HEK293T (cell line): ENCODE measurements around the gene ANKFN1.

ENCODE experiments used
- ARNT ChIP-seq: fragments of 450-650 bp; IDR thresholded peaks from 2 replicates; pipeline ENCODE4 v1.6.1; 2017; ENCODE audit warnings: mild to moderate bottlenecking
- BHLHE40 ChIP-seq: fragments of 450-650 bp; IDR thresholded peaks from 2 replicates; pipeline ENCODE4 v1.6.1; 2016; ENCODE audit warnings: mild to moderate bottlenecking, moderate library complexity, borderline replicate concordance
- CTBP1 ChIP-seq: fragments of 450-650 bp; IDR thresholded peaks from 2 replicates; pipeline ENCODE4 v1.6.1; 2016; ENCODE audit warnings: borderline replicate concordance
- FOXA1 ChIP-seq: fragments of 450-650 bp; IDR thresholded peaks from 2 replicates; pipeline ENCODE4 v1.6.1; 2016; ENCODE audit warnings: mild to moderate bottlenecking
- FOXK2 ChIP-seq: fragments of 450-650 bp; IDR thresholded peaks from 2 replicates; pipeline ENCODE4 v1.6.1; 2016; ENCODE audit warnings: mild to moderate bottlenecking
- HDGF ChIP-seq: fragments of 450-650 bp; IDR thresholded peaks from 2 replicates; pipeline ENCODE4 v1.6.1; 2017; ENCODE audit warnings: antibody characterized with exemption, borderline replicate concordance
- LEF1 ChIP-seq: fragments of 450-650 bp; IDR thresholded peaks from 2 replicates; pipeline ENCODE4 v1.6.1; 2017; ENCODE audit warnings: mild to moderate bottlenecking, borderline replicate concordance
- NFRKB ChIP-seq: fragments of 450-650 bp; IDR thresholded peaks from 2 replicates; pipeline ENCODE4 v1.6.1; 2016; ENCODE audit warnings: mild to moderate bottlenecking, moderate library complexity
- PKNOX1 ChIP-seq: fragments of 450-650 bp; IDR thresholded peaks from 2 replicates; pipeline ENCODE4 v1.6.1; 2016
- SP1 ChIP-seq: fragments of 450-650 bp; IDR thresholded peaks from 2 replicates; pipeline ENCODE4 v1.6.1; 2017
- SUZ12 ChIP-seq: fragments of 450-650 bp; IDR thresholded peaks from 2 replicates; pipeline ENCODE4 v1.6.1; 2016; ENCODE audit warnings: mild to moderate bottlenecking
- ZNF384 ChIP-seq: fragments of 450-650 bp; IDR thresholded peaks from 2 replicates; pipeline ENCODE4 v1.6.1; 2016

GRCh38 chr17:56292578-56292977 is 139.3 kb downstream of the ANKFN1 start:
- TF ChIP-seq PKNOX1 (no peak), FOXA1 (no peak), CTBP1 (no peak), FOXK2 (no peak), BHLHE40 (no peak), SP1 (no peak), ZNF384 (no peak), ARNT (no peak), NFRKB (no peak), SUZ12 (no peak), HDGF (no peak), LEF1 (no peak)
